GM18511 (cell line): ENCODE results near the gene RPTOR.

Experiments
- ATAC-seq: cut with Tn5 transposase; IDR thresholded peaks from one replicate; pipeline ENCODE4 v1.9.1; 2021; ENCODE audit warnings: mild to moderate bottlenecking, moderate library complexity; ENCODE audit not compliant: unreplicated experiment

The RPTOR gene

DNA sequence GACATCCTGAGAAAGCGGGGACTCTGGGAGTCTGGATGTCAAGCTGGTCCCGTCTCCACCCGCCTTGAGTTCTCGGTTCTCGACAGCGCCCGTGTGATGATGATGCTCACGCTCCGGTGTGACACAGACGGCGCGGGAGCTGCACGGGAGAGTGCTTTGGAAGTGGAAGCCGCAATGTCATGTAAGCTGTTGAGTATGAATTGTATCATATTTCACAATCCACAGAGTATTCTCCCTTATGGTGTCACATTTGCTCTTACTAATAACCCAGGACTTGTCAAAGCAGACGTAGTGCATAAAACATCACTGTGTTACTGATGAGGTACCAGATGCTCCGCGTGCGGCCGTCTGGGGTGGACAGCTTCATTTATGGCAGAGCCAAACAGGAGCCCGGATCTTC, 229.5 kb downstream of the RPTOR start:
- no peak for ATAC-seq

DNA sequence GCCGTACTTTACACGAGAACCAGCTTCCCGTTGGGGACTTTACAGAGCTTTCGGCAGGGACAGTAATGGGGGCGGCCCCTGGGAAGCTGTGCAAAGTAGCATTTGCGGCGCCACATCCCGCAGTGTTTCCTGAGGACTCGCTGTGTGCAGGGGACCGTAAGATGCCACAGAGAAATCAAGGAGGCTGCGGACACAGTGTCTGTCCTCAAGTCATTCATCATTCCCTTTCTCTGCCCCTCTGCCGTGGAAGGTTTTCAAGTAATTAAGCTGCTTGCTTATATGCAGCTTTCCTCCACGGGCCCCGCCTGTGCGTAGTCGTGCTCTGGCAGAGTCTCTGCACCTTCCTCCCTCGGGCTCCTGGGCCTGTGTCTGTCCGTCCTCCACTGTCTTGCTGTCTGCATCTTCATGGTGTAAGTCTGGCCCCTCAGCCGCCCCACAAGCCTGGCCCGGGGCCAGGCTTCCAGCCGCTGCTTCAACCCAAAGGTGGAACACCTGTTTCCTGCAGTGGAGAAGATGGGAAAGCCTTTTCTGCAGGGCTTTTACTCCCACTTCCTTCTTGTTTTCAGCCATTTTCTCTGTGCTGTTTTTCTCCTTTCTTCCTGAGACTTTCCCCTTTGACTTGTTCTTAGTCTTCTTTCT, 230.1 kb downstream of the RPTOR start:
- no peak for ATAC-seq

DNA sequence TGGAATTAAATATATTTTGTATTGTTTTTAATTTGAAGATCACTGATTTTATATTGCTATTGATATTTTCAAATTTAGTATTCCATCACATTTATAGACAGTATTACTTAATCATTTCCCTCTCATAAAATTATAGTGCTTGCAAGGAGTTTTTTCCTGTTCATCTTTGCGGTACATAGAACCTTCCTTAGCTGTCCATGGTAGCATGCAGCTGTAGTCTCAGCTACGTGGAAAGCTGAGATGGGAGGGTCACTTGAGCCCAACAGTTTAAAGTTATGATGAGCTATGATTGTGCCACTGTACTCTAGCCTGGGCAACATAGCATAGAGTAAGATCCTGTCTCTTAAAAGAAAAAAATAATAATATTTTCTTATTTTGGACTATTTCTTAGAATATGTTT, 231.2 kb downstream of the RPTOR start:
- ATAC-seq = no peak

DNA sequence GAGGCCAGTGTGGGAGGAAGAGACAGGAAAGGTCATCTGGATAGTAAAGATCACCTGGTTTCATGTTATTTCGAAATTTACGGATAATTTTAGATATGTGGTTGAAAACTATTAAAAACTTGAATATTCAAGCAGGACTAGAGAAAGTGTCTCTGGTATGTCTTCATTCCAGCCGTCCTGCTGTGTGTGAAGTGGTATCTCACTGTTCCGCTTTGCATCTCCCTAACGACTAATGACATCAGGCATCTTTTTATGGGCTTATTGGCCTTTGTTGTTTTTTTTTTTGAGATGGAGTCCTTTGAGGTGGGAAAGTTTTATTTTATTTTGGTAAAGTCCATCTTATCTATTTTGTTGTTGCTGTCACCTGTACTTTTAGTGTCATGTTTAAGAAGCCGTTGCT, 232.6 kb downstream of the RPTOR start:
- ATAC-seq = no peak

DNA sequence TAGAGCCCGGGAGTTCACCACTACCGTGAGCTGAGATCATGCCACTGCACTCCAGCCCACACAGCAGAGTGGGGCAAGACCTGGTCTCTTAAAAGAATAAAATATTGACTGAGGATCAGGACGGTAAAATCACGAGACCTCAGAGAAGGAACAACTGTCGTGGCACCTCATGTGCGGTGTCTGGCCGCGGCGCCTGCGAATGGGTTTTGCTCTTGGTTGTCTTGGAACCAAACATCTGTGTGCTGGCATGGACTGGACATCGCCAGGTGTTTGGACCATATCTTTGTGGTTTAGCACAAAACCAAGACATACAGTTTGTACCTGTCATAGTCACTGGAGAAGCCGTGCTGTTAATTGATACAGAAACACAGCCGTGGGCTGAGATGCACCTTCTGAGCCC, 234.1 kb downstream of the RPTOR start:
- no peak for ATAC-seq

DNA sequence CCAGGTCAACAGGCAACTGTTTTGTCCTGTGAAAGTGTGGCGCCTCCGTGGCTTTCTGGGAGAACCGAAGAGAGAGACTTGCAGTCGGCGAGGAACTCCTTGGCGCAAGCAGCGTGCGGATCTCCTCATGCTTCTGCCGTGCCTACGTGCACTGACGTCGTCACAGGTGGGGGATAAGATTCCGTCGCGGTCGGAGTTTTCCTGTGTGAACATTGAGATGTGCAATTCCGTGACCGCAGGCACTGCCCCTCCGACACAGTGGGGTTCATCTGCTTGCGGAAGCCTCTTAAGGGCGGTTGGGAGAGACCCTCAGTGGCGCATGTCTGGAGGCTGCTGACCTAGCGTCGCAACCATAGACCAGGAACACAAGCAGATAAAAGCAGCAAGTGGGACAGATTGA, 234.7 kb downstream of the RPTOR start:
- ATAC-seq = no peak

DNA sequence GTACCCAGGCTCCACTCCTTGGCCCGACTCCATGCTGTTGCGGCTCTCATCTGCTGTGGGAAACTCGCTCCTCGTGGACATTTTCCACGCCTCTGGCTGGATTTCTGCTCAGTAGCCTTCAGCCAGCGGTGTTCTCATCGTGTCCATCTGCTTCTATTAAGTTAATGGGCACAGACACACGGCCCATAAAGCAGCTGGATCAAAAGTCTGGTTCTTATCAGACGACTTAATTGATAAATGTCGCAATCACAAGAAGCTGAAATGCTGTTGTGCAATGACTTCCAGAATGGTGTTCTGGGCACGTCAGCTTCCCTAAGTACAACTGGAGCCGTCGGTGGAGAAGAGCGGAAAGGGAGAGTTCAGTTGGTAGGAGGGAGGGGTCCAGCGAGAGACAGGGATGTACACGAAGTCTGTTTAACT, 235.3 kb downstream of the RPTOR start:
- ATAC-seq = no peak

DNA sequence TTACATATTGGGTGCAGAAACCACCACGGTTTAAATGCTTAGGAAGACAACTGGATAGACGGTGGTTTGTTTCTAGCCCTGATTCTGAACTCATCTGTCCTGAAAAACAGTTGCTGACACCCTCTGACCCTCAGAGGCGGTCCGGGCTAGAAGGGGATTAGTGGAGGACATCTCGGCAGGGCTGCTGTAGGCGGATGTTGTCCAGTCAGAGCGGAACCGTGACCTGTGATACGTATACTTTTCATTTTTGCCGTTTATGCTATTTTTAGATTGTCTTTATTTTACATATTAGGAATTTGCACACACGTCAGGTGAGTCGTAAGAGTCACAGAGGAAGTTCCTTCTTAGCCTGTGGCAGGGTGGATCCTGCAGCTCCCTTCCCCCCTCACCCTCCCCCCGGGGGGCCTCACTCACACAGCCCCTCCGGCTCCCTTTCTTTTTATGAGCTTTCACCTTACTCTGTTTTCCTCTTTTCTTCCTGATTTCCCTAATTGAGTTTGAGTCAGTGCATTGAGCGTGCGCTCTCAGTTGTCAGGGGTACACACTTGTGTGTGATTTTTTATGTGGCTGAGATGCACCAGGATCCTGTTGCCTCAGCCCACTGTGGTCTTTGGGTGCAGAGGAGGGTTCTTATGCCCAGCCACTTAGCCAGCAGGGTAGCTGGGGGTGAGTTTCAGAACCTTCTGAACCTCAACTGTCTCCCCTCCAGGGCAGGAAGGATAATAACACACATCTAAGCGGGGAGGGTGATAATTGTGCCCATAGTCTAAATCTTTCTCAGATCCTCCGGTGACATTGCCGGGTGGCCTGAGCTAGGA, 236.0 kb downstream of the RPTOR start:
- no peak for ATAC-seq

DNA sequence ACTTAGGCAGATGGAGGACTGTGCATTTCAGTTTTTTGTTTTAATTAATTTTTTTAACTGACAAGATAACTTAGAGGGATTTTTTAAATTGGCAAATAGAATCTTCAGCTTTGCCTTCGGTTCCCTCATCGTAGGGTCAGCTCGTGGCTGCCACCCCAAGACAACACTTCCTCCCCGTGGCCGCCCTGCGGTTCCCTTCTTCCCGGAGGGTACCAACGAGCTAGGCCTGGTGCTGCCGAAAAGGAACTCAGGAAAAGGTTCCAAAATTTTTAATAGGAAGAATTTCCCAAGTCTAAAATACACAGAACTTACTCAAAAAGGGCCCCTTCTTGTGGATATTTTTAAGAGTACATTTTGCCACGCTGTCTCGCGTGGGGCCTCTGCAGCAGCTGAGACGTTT, 236.6 kb downstream of the RPTOR start:
- ATAC-seq = no peak

DNA sequence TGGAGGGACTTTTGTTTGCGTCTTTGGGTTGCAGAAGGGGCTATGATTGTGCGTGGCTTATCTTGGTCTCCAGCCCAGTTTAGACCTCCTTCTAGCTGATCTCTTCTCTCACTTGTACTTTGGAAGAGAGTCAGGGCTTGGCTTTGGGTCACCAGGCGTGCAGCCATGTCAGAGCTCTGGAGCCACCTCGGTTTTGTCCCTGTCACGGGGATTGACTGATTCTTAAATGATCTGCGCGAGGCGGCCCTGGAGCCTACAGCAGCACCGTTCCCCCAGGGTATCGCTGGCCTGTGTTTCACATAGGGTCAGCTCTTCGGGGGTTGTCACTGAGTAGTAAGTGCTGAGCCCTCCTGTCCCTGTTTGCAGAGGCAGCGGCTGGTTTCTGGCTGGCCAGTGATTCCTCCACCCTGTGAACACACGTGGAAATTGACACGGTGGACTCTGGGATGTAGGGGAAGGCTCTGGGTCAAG, 237.2 kb downstream of the RPTOR start:
- no peak for ATAC-seq

DNA sequence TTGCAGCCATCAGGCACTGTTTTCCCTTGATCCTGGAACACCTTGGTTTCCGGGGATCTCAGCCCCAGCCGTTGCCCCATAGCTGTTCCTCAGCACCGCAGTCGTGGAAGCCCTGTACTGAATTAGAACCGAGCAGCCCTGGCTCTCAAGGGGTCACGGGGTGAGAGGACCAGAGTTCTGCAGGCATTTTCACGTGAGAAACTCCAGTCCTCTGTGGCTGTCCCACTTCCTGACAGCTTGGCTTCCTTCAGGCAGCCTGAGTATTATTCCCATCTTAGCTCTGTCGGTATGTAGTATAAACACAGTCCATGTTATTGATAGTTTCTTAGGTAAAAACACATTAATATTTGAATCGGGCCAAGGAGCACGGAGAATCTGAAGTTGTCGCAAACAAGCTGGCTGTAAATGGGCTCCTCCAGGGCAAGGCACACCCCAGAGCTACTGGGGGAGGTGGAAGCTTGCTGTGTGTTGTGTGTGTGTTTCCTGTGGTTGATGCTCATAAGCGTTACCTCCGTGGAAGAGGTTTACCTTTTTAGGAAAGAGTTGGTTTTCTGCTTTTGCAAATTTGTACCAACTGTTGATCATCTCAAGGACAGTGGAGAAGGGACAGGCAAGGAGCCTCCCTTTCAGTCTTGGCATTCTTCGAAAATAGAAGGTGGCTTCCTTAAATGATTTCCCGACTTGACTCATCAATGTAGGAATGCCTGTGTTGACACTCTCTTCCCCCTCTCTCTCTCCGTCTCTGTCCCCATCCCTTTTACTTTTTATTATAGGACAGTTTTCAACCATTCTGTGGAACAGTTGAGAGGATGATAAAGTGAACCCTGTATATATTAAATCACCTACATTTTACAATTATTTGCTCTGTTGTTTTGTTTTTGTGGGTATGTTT, 238.1 kb downstream of the RPTOR start:
- ATAC-seq = no peak

DNA sequence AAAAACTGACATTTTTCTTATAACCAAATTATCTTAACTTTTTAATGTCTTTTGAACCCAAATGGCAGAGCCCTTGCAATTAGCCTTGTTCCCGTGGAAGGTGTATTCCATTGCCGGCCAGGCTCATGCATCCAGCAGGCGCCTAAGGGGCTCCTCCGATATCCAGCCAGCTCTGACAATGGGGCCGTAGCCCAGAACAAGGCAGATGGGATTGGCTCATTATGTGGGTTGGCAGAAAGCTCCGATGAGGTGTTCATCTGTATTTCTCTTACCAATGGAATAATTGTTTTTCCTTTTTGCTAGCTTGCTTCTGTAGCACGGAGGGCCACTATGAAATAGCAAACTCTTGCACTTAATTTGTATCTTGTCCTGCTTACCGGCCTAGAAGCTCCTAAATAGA, 238.8 kb downstream of the RPTOR start:
- ATAC-seq = no peak

DNA sequence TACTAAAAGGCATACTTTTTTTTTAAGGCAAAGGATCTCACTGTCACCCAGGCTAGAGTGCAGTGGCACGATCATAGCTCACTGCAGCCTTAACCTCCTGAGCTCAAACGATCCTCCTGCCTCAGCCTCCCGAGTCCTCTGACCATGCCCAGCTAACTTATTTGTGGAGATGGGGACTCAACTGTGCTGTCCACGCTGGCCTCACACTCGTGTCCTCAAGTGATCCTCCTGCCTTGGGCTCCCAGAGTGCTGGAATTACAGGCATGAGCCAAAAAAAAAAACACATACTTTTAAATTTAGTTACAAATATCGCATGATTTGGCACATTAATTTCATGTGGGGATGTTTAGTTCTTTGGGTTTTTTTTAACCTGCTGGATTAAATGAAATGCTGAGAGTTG, 239.3 kb downstream of the RPTOR start:
- no peak for ATAC-seq

DNA sequence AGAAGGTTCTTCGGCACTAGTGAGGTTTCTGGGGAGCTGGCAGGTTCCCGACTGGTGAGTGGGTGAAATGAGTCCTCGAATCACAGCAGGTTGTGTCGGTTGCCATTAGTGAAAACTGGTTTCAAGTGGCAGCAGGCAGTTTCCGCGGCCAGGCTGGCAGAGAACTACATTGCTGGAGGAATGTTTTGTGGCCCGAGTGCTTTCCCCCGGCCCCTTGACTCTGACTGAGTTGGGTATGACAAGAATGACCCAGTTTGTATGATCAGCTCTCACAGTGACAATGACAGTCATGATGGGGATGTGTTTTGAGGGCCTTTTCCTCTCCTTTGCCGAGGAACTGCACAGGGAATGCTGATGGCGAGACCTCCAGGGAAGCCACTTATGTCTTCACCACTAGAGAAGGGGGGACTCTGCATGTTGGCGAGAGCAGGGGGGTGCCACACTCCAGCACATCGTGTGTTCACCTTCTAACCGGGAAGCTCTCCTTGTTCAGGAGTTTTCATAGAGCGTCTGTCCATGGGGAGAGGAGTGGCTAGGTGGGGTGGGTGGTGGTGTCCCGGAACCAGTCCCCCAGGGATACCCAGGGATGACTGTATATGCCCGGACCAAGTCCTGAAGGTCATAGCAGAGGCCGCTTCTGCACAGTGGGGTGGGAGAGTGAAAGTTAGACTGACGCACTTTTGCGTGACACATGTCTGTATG, 241.0 kb downstream of the RPTOR start:
- no peak for ATAC-seq

DNA sequence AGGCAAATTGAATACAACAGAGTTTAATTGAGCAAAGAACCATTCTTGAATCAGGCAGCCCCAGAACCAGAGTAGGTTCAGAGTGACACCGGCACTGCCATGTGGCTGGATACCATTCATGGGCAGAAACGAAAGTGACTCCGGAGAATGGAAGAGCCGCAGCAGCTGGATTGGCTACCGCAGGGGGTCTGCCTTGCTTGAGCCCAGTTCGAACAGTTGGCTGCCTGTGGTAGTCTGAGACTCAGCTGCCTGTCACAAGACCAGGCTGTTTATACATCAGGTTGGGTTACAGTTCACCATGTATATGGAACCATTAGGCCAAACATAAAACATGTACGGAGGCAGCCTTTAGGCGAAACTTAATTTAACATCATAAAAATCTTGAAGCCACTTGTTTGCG, 241.8 kb downstream of the RPTOR start:
- no peak for ATAC-seq

DNA sequence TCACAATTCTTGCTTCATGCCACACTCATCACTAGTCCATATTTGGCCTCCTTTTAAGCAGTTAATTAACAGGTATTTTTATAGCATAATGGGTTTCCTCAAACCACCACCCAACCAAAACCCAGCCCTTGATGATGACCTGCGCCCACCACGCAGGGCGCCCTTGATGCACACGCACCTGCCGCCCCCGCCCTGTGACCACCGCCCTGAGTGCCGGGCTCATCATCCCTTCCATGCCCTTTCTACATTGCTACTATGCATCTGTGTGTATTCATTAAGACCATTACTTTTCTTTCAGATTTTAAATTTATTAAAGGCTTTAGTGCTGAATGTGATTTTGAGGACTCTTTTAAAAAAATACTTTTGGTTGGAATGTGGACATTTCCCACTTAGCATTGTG, 242.2 kb downstream of the RPTOR start:
- no peak for ATAC-seq

DNA sequence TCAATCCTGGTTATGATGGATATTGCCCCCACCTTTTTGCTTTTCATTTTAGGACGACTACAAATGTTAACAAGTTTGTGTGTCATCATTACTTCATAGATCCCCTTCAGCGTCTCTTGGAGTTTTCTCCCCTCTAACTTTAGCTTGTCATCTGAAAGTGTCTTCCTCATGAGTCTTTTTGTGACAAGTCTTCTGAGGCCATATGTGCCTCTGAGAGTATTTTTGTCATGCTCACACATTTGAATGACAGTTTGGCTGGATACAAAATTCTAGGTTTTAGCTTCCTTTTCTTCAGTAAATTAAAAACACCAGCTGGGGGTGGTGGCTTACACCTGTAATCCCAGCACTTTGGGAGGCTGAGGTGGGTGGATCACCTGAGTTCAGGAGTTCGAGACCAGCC, 243.2 kb downstream of the RPTOR start:
- no peak for ATAC-seq

DNA sequence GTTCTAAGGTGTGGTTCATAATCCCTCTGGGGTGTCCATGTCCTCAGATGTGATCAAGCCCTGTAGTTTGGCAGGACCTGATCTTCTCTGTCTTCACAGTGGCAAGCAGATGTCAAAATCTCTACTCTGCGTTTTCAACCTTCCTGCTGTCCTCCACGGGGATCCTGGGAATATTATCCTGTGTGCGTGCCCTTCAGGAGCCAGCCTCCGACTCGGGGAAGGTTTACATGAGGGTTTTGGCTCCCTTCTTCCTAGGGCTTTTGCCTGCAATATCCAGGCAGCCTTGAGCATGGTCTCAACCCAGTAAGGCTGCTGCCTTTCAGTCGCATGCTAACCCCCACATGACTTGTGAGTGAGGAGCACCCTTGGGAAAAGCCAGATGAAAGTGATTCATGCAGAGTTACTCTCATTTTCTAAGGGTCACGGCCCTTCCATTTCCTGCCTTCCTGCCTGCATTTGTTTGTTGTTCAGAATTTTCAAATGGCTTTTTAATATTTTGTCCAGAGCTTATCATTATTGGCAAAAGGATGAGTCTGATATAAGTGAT, 244.8 kb downstream of the RPTOR start:
- no peak for ATAC-seq

DNA sequence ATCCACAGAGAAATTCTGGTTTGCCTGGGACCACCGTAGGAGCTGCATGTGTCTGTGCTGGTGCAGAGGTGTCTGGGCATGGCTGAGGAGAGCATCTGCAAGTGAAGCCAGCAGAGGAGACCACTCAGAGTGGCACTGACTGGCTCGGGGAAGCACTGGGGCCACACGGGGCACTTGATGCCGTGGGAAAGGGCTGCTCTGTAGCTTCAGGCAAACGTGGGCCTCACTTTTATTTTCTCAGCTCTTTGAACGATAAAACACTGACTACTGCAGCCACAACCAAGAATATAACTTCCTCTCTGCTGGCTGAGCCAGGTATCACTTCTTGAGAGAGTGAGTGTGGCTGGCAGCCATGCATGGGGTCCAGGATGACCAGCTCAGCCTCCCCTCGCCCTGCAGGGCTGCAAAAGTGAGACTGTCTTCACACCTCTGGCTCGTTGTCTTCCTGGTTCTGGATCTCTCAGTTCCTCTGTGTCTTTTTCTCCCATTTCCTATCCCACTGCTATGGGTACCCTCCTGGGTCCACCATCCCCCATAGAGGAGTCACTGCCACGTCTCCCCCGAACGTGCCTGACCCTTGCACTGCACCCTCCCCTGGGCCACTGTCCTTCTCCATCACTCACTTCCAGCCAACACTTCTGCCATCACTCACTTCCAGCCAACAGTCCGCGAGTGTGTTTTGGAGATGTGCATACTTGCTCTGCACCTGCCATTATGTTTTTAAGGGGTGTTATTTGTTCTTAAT, 245.6 kb downstream of the RPTOR start:
- peak; percentile 75 for ATAC-seq
